Limb (tissue), 2 donors: Measurements from ENCODE around the gene CRABP1.

Source experiments
- DNase-seq, 2 donors: peaks; one replicate each; pipeline ENCODE4 v3.0.0-alpha.2; 2016; ENCODE audit errors: extremely low spot score in 2 of 2

The CRABP1 gene

DNA sequence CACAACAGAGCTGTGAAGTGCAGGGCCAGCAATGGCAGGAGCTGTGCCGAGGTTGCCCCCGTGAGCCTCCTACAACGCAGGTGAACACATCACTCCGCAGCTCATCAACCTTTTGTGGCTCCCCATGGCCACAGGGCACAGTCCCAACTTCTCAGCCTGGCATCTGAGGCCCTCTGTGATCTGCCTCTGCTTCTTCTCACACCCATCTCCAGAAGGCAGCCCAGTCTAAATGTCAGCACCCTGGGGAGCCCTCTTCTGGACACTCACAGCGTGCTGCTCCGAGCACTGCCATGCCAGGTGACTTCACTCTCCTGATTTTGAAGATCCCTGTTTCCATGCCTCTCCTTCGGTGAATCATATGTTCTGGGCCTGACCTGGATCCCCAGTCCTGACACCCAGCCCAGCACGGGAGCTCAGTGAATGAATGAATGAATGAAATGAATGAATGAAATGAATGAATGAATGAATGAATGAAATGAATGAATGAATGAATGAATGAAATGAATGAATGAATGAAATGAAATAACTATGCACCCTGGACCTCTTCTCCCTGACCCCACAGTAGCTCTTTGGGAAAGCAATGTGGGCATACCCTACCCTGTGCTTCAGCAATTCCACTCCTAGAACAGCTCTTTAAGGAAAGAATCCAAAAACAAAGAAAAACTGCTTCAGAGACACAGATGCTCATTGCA is 22.9 kb upstream of the CRABP1 start:
- DNase-seq: no peak

DNA sequence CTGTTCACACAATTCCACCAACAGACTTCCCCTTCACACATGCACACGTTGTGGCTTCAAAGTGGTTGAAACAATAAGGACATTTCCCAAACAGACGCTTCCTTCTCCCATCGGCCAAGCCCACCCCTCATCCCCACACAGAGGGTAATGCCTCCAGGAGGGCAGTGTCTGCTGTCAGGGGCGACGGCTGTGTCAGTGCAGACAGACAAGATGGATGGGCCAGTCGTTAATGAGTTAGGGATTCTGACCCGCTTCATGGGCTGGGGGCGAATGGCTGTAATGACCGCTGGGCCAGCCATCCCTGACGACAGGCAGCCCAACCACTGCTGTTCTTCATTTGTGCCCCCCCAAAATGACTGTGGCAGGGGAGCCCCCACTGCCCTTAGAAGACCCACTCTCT is 20.6 kb upstream of the CRABP1 start:
- no peak for DNase-seq

DNA sequence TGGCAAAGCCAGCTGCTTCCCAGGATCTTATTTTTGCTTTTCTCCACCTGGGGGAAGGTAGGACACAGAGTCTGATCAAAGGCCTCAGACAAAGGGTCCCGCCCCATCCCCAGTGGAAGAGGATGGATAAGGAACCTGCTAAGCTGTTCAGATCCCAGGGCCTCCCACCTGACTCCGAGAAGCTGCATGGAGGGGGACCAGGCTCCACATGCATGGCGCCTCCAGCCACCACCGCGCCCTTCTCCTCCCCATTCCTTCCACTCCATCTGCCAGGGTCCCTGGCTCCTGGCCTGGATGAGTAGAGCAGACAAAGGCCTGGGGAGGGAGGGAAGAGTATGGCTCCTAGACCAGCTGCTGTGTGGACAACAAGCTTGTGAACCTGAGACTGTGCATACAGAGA is 20.0 kb upstream of the CRABP1 start:
- no peak for DNase-seq

DNA sequence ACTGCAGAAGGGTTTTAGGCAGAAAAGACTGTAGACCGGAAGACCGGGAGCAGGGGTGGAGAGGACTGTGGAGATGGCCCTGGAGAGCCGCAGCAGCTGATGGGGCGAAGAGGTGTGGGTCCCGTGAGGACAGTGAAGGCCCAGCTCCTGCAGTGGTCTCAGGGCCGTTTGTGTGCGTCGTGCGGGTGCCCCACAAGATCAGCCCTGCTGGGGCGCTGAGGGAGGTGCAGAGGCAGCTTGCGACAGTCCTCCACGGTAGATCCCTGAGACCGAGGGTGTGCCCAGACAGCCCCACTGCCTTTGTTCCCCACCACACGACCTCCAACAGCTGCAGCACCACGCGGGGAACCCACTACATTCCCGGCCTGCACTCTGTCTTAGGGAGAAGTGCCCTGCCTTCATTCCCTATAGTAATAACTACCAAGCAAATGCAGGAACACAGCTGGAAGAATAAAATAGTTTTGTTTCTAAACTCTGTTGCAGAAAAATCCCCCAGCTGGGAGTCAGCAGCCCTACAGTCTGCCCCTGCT is 19.0 kb upstream of the CRABP1 start:
- DNase-seq: no peak

DNA sequence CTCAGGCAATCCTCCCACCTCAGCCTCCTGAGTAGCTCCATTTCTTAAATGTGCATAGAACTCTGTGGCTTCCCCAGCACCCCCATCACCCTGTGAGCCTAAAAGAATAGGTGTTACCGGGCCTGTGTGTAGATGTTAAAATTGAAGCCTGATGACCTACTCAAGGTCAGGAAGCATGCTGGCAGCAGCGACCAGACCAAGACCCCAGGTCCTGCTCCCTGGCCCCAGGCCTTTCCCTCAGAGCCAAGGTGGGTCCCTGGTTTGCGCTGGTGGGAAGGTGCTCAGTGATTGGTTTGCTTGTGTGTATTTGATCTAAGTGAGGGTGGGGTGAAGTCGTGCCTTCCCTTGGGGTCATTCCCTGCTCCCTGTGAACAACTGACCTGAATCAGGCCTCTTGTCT is 18.4 kb upstream of the CRABP1 start:
- no peak for DNase-seq

DNA sequence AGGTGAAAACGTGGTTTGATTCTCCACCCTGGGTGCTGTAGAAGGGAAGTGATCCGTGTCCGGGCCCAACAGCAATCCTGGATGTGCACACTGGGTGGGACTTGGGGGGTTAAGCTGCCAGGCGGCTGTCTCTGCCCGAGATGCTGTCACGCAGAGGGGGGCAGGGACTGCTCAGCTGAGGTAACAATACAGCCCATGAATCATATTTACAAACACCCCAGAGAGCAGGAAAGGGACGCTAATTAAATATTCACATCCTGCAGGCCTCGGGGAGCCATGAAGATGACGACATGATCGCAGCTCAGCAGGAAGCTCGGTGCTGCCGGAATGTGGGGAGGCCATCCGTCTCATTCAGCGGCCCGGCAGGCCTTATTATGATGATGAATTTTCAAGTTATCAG is 17.9 kb upstream of the CRABP1 start:
- peak in 1 of 2 donors; percentile 60 for DNase-seq

DNA sequence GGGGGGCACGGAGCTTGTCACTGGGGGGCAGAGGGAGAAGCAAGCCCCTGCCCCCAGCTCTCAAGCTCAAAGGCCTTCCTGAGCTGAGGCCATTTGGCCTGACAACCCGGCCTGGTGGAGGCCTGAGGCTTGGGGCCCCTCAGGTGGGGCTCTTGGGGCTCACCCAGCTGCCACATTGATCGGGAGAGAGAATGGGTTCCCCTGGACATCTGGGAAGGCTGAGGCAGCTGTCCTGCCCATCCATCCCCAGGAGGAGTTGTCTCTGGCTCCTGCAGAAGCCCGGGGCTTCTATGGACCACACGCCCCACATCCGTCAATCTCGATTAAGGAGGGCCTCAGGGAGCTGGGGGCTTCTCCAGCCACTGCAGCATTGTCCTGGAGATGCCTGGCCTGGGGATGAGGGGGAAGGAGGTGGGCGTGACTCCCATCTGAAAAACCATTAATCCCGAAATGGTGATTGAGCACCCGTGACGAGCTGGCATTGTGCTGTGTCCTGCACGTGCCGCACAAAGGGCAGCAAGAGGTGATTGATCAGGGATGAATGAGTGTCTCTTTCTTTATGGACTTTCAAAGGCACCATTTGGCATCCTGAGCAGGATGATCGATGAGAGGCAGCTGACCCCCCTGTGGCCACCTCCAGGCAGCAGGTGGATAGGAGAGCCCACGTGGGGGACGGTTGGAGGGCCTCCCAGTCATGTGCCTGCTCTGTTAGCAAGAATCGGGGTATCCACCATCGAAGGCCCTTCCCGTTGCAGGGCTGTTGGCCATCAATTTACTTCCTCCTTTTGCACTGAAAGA is 17.2 kb upstream of the CRABP1 start:
- DNase-seq: peak in 1 of 2 donors; percentile 59

DNA sequence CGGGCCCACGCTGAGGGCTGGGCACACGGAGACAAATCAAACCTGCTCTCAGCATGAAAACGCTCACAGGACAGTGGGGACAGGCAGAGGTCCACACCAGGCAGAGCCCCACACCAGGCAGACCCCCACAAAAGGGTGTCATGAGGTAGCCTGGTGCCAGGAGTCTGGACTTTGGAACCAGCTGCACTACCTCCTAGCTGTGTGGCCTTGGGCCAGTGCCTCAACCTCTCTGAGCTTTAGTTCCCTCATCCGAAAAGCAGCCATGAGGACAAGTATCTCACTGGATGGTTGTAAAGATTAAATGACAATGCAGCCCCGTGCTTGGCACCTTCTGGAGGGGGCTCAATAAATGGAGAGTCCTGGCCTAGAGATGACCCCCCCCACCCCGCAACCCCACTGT is 16.5 kb upstream of the CRABP1 start:
- no peak for DNase-seq

DNA sequence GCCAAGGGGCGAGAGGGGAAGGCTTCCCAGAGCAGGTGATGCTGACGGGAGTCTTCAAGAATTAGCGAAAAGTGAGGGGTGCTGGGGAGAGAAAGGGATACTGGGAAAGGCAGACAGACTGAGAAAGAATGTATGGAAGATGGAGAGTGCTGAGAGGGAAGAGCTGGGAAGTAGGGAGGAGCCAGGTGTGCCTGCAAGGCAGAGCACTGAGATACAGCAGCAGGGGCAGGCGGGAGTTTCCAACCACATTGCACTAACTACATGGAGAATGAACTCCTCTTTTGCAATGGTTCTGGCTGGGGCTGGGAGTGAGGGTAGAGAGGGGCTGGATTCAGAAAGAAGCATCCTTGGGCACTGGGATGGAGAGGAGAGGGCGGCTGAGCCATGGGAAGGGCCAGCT is 16.0 kb upstream of the CRABP1 start:
- no peak for DNase-seq

DNA sequence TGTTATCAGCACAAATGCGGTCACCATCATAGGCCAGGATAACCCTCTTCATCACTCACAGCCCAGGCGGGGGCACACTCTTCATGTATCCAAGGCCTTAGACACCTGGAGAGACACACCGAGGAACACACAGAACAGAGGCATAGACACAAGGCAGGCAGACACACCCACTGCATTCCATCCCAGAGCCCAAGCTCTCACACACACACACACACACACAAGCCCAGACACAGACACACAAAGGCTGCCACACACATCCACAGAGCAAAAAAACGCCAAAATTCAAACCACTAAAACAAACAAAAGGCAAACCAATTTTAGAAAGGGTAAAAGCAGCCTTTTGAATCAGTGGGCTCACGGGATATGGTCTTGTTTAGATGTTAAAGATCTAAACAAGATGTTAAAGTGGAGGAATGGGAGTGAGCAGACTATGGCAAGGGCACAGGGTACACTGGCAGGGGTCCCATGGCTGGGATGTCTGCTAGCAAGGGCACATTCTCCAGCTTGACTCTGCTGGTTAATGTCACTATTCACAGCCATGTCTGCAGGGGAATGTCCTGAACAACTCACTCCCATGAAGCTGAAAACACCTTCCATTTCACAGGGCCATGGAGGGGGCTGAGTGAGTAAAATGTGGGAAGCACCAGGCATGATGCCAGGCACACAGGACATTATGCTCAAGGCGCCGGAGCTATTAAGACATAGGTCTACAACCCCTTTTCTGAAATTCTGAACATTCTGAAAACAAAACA is 14.9 kb upstream of the CRABP1 start:
- DNase-seq: no peak

DNA sequence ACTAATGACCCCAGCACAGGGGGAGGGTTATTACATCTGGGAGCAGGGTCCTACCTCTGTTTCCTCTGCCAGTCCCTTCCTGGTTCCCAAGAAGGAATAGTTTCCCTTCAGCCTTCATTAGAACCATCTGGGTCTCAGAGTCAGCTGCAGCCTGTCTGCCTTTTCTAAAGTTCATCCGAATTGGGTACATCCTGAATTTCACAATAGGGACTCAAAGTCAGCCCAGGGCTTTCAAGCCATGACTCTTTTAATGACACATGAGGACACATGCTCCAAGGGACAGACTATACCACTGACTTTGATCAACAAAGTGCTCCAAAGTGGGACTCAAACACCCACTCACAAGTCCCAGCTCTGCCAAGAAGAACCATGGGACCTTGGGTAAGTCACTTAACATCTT is 12.7 kb upstream of the CRABP1 start:
- DNase-seq: no peak

DNA sequence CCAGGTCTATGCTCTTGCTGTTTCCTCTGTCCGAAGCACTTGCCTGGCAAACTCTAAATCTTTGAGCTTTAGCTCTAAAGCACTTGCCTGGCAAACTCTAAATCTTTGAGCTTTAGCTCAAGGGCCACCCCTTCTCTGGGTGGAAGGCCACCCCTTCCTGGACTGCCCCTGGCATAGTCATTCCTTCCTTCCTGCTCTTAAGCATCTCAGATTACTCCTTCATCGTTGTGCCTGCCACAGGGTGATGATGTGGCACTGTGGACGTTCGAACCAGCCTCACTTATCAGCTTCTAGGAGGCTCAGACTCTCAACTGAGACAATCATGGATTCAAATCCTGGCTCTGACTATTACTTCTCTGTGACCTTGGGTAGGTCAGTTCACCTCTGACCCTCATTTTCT is 10.5 kb upstream of the CRABP1 start:
- DNase-seq: no peak

DNA sequence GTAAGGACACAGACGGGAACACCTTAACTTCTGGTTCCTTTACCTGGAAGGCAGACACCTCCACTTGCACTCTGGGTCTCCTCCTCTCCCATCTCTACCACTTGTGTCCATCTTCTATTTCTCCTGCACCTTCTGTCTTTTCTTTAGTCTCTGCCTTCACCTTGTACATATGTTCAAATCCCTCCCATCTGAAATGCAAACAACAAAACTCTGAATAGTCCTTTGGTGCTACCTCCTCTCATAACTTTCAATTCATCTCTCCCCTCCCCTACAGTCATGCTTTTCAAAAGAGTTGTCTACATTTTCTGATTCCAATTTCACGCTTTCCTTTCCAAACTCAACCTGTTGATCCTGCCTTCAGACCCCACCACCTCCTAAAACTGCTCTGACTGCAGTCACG is 5.3 kb upstream of the CRABP1 start:
- DNase-seq: no peak

DNA sequence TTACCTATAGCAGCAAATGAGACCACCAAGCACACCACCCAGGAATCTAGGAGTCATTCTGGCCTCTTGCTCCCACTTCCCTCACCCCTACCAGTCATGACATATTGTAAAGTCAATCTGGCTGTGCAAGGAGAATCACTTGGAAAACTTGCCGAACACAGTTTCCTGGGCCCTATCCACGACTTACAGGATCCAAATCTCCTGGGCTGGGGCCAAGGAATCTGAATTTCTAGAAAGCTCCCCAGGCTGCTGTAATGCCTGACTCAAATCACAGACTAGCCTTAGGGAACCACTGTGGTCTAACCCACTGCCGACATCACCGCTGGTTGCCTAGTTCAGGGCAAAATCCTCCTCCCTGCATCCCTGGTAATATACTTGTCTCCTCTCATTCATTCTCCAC is 4.2 kb upstream of the CRABP1 start:
- no peak for DNase-seq

DNA sequence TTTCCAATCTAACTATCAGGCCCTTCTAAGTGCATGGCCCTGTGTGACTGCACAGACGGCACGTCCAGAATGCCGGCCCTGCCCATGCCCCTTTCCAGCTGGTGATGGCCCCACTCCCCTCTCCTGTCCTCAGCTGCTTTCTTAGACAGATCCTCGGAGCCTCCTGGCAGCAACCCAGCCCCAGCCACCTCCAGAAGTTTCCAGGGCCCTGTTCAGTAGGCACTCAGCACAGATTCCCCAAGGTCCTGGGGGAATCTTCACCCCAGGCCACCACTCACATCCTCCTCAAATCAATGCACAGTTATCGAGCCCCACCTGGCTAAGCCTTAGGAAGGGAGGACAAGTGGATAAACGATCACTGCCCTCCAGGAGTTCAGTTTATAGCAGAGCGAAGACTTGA is 1.4 kb upstream of the CRABP1 start:
- DNase-seq: no peak

DNA sequence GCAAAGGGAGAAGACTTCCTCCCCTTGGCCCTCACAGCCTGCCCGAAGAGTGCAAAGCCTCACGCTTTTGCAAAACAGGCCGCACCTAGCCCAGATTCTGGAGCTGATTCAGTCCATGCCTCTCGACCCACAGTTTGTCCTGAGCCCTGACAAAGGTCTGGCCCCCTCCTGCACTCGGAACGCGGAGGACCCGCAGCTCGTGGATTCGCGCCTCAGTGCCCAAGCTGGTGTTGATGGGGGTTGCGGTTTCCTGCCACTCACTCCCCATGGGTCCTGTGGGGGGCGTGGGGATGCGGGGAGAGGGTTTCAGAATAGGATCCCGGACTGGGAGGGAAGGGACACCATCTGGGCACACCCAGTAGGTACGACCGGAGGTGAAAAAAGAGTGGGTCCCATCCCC is 594 bp upstream of the CRABP1 start:
- DNase-seq: no peak

DNA sequence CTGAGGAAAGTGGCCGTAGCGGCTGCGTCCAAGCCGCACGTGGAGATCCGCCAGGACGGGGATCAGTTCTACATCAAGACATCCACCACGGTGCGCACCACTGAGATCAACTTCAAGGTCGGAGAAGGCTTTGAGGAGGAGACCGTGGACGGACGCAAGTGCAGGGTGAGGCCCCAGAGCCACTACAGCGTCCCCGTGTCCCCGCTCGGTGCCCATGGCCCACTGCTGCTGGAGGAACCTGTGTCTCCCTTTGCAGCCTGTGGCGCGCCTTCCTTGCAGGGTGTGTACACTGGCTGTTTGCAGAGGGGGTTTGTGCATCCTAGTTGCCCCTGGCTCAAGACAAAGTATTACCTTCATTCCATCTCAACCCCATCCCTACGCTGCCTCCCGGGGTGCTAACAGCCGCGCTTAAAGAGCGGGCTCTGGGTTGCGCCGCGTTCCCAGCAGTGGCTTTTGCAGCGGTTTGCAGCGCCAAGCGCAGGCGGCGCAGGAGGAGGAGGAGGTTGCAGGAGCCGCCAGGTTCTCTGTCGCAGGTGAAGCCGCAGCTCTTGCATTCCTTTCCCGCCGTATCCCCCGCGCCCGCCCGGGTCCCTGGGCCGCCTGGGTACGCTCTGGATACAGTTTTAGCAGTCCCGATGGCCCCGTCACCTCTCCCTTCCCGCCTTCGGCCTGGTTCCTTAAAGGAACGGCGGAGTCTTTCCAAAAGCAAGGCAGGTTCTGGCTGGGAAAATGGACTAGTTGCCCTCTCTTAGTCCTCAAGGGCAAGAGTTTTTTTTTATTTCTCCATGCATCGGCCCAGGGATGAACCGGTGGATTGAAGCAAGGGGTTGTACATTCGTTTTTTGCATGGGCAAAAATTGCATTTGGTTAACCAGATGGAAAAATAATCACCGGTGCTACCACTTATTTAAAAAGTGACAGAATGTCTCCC is 1.2 kb downstream of the CRABP1 start:
- DNase-seq: peak in 1 of 2 donors; percentile 59

DNA sequence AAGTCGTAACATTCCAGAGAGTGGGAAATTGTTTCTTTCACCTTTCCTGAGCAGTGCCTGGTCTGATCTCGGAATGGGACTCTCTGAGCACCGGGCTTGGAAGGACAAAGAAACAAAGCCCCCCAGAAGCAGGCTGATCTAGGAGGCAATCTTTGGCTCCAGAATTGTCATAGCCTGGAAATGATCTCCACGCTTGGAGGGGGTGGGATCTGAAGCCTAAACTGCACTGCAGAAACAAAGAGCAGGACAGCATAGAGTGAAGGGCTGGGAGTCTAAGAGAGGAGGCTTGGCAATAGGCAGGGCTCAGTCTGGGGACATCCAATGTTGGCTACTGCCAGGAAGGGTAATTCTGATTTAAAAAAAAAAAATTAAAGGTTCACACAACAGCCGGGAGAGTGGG is 1.9 kb downstream of the CRABP1 start:
- DNase-seq: peak in 1 of 2 donors; percentile 35

DNA sequence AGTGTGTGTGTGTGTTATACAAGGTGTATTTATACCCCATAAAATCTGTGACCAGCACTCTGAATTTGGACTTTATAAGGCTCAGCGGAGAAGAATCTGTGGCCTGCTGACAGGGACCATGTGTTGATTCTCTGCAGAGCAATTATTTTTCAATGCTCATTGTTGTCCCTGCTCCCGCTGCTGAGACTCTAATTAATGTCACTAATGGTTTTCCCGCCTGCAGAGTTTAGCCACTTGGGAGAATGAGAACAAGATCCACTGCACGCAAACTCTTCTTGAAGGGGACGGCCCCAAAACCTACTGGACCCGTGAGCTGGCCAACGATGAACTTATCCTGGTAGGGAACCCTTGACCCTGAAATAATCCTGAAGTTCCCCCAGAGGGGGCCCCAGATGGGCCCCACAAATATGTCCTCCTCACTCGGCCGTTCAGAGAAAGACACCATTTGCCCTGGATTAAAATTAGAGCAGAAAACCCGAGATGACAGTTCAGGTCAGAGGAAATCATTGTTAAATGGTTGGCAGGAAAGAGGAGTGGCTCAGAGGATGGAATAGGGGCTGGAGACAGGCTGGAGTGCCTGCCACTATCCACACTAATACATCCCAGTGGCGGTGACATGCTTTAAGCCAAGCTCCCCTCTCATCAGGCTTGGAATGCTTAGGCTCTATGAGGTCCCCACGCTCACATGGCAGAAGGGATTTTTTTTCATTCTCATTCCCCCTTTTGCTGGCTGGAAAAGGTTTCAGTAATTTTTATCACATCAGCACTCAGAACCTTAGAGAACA is 3.3 kb downstream of the CRABP1 start:
- no peak for DNase-seq

DNA sequence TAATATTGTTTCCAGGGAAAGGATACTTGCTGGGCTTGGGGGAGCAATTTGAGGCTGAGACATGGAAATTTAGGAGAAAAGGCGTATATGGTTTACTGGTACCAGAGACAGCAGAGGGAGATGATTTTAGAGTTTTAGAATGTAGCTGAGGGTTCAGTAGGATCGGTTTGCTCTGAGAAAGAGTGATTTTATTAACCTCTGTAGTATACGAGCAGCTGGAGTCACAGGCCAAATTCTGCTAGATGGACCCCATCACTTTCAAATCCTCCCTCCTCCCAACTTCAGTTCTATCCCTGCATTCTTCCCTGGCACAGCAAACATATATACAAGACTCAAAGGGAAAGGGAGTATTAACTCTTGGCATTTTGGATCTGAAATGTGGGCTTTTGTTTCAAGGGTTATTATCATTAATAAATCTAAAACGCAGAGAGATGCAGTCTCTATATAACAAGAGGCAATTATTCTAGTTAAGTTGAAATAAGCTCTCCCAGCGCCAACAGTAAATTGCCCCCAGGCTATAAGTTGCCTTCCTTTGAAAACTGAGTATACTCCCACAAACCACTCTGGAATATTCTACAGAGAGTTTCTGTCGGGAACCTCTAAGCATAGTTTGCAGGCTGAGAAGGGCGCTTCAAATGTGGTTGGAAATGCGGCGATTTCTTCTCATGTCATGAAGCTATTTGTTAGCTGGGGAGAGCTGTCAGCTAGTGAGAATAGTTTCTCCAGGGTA is 5.4 kb downstream of the CRABP1 start:
- DNase-seq: no peak
